IMR-90 (cell line): ENCODE data around the gene PTN. TPM values are rescaled to one million over a fixed set of nuclear protein-coding genes. Genes with fewer than 3 reads are reported as not detected.

Source experiments
- ATAC-seq: fragments of 200-7000 bp; cut with Tn5 transposase; 2 replicates; pipeline ENCODE4 v1.9.1; 2020; ENCODE audit warnings: low read depth, mild to moderate bottlenecking, moderate library complexity
- BruUV-seq: library from RNA; stranded (reverse); fragments of 400-500 nt; replicated peaks from 2 replicates; lab custom pipeline; 2021; lab: Mats Ljungman, UMichigan
- CTCF ChIA-PET: fragments of 300-600 bp; formaldehyde crosslinking; extraction: SDS; loops from one replicate; lab custom pipeline; 2021; ENCODE audit warnings: antibody characterized with exemption; lab: Yijun Ruan, JAX
- POLR2A ChIA-PET: fragments of 300-600 bp; sonication (Branson Sonifier 250); formaldehyde crosslinking; loops from one replicate; lab custom pipeline; 2022; ENCODE audit warnings: antibody characterized with exemption; ENCODE audit not compliant: unreplicated experiment; lab: Charles Lee
- DNase-seq: peaks from one replicate; pipeline ENCODE4 v3.0.0; 2013
- H2AFZ ChIP-seq: replicated peaks from 2 replicates; pipeline ENCODE3; 2013; ENCODE audit warnings: low read length, mild to moderate bottlenecking; ENCODE audit not compliant: poor library complexity
- H2AK5ac ChIP-seq: 2 replicates; pipeline ENCODE4 v1.6.1; 2013; ENCODE audit warnings: low read depth, low read length, inconsistent platforms
- H2AK9ac ChIP-seq: replicated peaks from 2 replicates; pipeline ENCODE3; 2013; ENCODE audit warnings: mild to moderate bottlenecking, low read depth, low read length, moderate library complexity; ENCODE audit not compliant: poor library complexity
- H2BK120ac ChIP-seq: 2 replicates; pipeline ENCODE4 v1.6.1; 2013; ENCODE audit warnings: low read depth, low read length, inconsistent platforms
- H2BK15ac ChIP-seq: 3 replicates; pipeline ENCODE4 v1.6.1; 2013; ENCODE audit warnings: low read depth, low read length, inconsistent platforms
- H2BK20ac ChIP-seq: 2 replicates; pipeline ENCODE4 v1.6.1; 2013; ENCODE audit warnings: low read depth, mild to moderate bottlenecking, inconsistent platforms, low read length, moderate library complexity
- H2BK5ac ChIP-seq: 2 replicates; pipeline ENCODE4 v1.6.1; 2013; ENCODE audit warnings: mild to moderate bottlenecking, low read depth, low read length, inconsistent platforms; ENCODE audit not compliant: poor library complexity, severe bottlenecking
- H3K14ac ChIP-seq: replicated peaks from 2 replicates; pipeline ENCODE4 v1.6.1; 2013; ENCODE audit warnings: low read depth, low read length, inconsistent platforms
- H3K18ac ChIP-seq: 2 replicates; pipeline ENCODE4 v1.6.1; 2013; ENCODE audit warnings: low read depth, low read length, control low read depth
- H3K23ac ChIP-seq: 2 replicates; pipeline ENCODE4 v1.6.1; 2013; ENCODE audit warnings: low read depth, low read length, inconsistent platforms
- H3K27ac ChIP-seq: 2 replicates; pipeline ENCODE4 v1.5.1; 2013; ENCODE audit warnings: mild to moderate bottlenecking, control low read depth, low read length; ENCODE audit not compliant: insufficient read depth
- H3K27me3 ChIP-seq: 2 replicates; pipeline ENCODE4 v1.6.1; 2013; ENCODE audit warnings: low read length; ENCODE audit not compliant: control insufficient read depth, insufficient read depth
- H3K36me3 ChIP-seq: 2 replicates; pipeline ENCODE4 v1.6.1; 2013; ENCODE audit warnings: low read length, mixed read lengths; ENCODE audit not compliant: control insufficient read depth, insufficient read depth
- H3K4ac ChIP-seq: 2 replicates; pipeline ENCODE4 v1.6.1; 2013; ENCODE audit warnings: low read depth, low read length, inconsistent platforms
- H3K4me1 ChIP-seq: 2 replicates; pipeline ENCODE4 v1.6.1; 2013; ENCODE audit warnings: low read length, mixed read lengths; ENCODE audit not compliant: control insufficient read depth, insufficient read depth
- H3K4me2 ChIP-seq: 2 replicates; pipeline ENCODE4 v1.6.1; 2013; ENCODE audit warnings: low read depth, mild to moderate bottlenecking, control low read depth, low read length, moderate library complexity
- H3K4me3 ChIP-seq: 2 replicates; pipeline ENCODE4 v1.5.1; 2013; ENCODE audit warnings: low read depth, mild to moderate bottlenecking, control low read depth, low read length, moderate library complexity; ENCODE audit not compliant: insufficient read depth
- H3K56ac ChIP-seq: 2 replicates; pipeline ENCODE4 v1.6.1; 2013; ENCODE audit warnings: low read length, inconsistent platforms; ENCODE audit not compliant: insufficient read depth; ENCODE audit errors: extremely low read depth
- H3K79me1 ChIP-seq, 2 experiments: 2 replicates each; pipeline ENCODE4 v1.6.1; 2013; ENCODE audit warnings: low read length in 2 of 2, inconsistent platforms in 1 of 2, low read depth in 1 of 2
- H3K9ac ChIP-seq: 2 replicates; pipeline ENCODE4 v1.6.1; 2013; ENCODE audit warnings: low read depth, low read length, control low read depth
- H3K9me1 ChIP-seq: 2 replicates; pipeline ENCODE4 v1.6.1; 2013; ENCODE audit warnings: low read length, inconsistent platforms; ENCODE audit not compliant: insufficient read depth
- H3K9me3 ChIP-seq: 2 replicates; pipeline ENCODE4 v1.6.1; 2013; ENCODE audit warnings: low read length; ENCODE audit not compliant: control insufficient read depth, insufficient read depth
- H4K20me1 ChIP-seq: 2 replicates; pipeline ENCODE4 v1.6.1; 2013; ENCODE audit warnings: low read length, inconsistent platforms; ENCODE audit not compliant: insufficient read depth
- H4K5ac ChIP-seq: 2 replicates; pipeline ENCODE4 v1.6.1; 2013; ENCODE audit warnings: mild to moderate bottlenecking, low read depth, low read length, control low read depth
- H4K8ac ChIP-seq, 2 experiments: 2 replicates each; pipeline ENCODE4 v1.6.1; 2013; ENCODE audit warnings: low read depth in 2 of 2, low read length in 2 of 2, control low read depth in 1 of 2, inconsistent platforms in 1 of 2
- H4K91ac ChIP-seq: 2 replicates; pipeline ENCODE4 v1.6.1; 2013; ENCODE audit warnings: low read depth, low read length, inconsistent platforms; ENCODE audit not compliant: insufficient read depth
- FOS ChIP-seq: fragments of 150-350 bp; IDR thresholded peaks from 2 replicates; pipeline ENCODE4 v1.6.1; 2016; ENCODE audit warnings: low read depth, low read length
- MAFK ChIP-seq: IDR thresholded peaks from 2 replicates; pipeline ENCODE4 v1.6.1; 2012; ENCODE audit warnings: low read depth, low read length, improper control_type of control experiment
- WGBS, 2 experiments: methylation state at CpG; one replicate each; pipeline versions ENCODE4 v1.1.5 to v1.1.7; 2013; ENCODE audit warnings: missing lambda C conversion rate in 2 of 2; ENCODE audit not compliant: insufficient read length in 1 of 2; ENCODE audit errors: extremely low coverage in 2 of 2; 5-methylcytosine and 5-hydroxymethylcytosine counted together
- dilution Hi-C: fragments of 300-500 bp; cut with HindIII; formaldehyde crosslinking; loops from one replicate; pipeline ENCODE4 v1.14.3; 2018; ENCODE audit warnings: low sequenced_read_pairs; ENCODE audit not compliant: unreplicated experiment
- in situ Hi-C: fragments of 300-500 bp; cut with MboI; formaldehyde crosslinking; loops from 3 replicates; pipeline ENCODE4 v1.14.3; 2019; ENCODE audit warnings: low sequenced_read_pairs, inconsistent platforms, mixed read lengths
- intact Hi-C: fragments of 100-400 bp; cut with micrococcal nuclease; formaldehyde crosslinking; loops from 2 replicates; pipeline ENCODE4 v1.10.0; 2022
- polyA plus RNA-seq, 3 experiments: library from polyadenylated mRNA; depleted of rRNA; stranded (reverse); fragments of >200 nt; gene quantifications; 2 replicates each; pipeline ENCODE4 v1.2.3, GENCODE V29; 2012; ENCODE audit warnings: low replicate concordance in 1 of 3
- total RNA-seq: library from RNA; depleted of rRNA; stranded (reverse); fragments of >200 nt; gene quantifications from 2 replicates; pipeline ENCODE4 v1.2.3, GENCODE V29; 2012

The PTN gene
- total and polyA plus RNA-seq, 2 of the 4 experiments (the other 2 are of a cell fraction): 61.7 to 186 TPM

- intact Hi-C loops: no loop called here
- CTCF ChIA-PET: interaction anchor here (1.1 kb wide), 1 partner anchor 36 kb away, joined by 3 read pairs; no protein-coding TSS in a partner anchor
Observed at GRCh38 chr7:137245890-137246289, 97.6 kb downstream of the PTN start.

More at GRCh38 chr7:137245890-137246289, 97.6 kb downstream of the PTN start:
- Histone ChIP-seq H3K79me1 (no peaks in the 10 kb centered on the region), H4K20me1 (no peaks in the 10 kb centered on the region), H3K9ac (no peak overlapping the region), H2BK15ac (no peak overlapping the region), H3K4me3 (no peak overlapping the region), H3K56ac (no peak overlapping the region), H4K8ac (peak overlapping the region in 1 of 2 experiments; percentile 22; a peak in 1 of 4 replicates), H2AK5ac (no peak overlapping the region), H2BK5ac (peak overlapping the region; percentile 80), H3K36me3 (0 out of 2 replicates have a peak, but pooled peaks cover 1% of the 10 kb centered on the region), H2BK20ac (no peak overlapping the region), H2AK9ac (no peak overlapping the region), H3K4ac (no peak overlapping the region), H3K27me3 (no peaks in the 10 kb centered on the region), H4K5ac (no peak overlapping the region), H3K14ac (no peak overlapping the region), H3K27ac (no peak overlapping the region), H3K9me1 (no peaks in the 10 kb centered on the region; the same call in 1 of the 2 replicates), H3K9me3 (no peaks in the 10 kb centered on the region), H4K91ac (no peak overlapping the region), H3K4me2 (no peak overlapping the region), H2AFZ (no peak overlapping the region), H3K23ac (no peak overlapping the region), H2BK120ac (no peak overlapping the region; the same call in 1 of the 2 replicates), H3K18ac (no peak overlapping the region), H3K4me1 (no peaks in the 10 kb centered on the region)
- DNase-seq (peak; percentile 83), ATAC-seq (peak; percentile 94)
- TF ChIP-seq FOS (peak; percentile 46; the same call in 1 of the 2 replicates), MAFK (no peak)
- in situ Hi-C loops (no loop called here), dilution Hi-C loops (no loop called here)
- WGBS, 2 experiments: no CpG with 5 or more reads among the region's 2 CpGs
- POLR2A ChIA-PET: interaction anchor here (0.6 kb wide), 1 partner anchor 10 kb away, joined by 4 read pairs; no protein-coding TSS in a partner anchor
- no TSS peak for BruUV-seq
